Naive thymus-derived CD8-positive, alpha-beta T cell (primary cell): Measurements from ENCODE around the gene ETV3. TPM values are rescaled to one million over a fixed set of nuclear protein-coding genes. Genes with fewer than 3 reads are reported as not detected.
"Not testable (repeated sequence)": the region's sequence is repeated elsewhere in the genome, so short reads cannot be mapped to it uniquely, and the experiment has no call there.

Experiments
- ATAC-seq, 2 donors: fragments of 150-1000 bp; cut with Tn5 transposase in 1 of 2; sonication (Bioruptor Pico), chemical (Tn5 transposase) in 1 of 2; 1 replicate in 1 of 2; 2 replicates in 1 of 2; pipeline ENCODE4 v1.10.0; 2021; ENCODE audit warnings: mild to moderate bottlenecking in 2 of 2, moderate library complexity in 2 of 2
- POLR2A ChIA-PET: fragments of 350-600 bp; sonication (Branson Sonifier 250); formaldehyde crosslinking; loops from one replicate; lab custom pipeline; 2021; ENCODE audit warnings: antibody characterized with exemption; lab: Charles Lee
- DNase-seq, 10 donors: peaks; one replicate each; pipeline versions ENCODE4 v3.0.0 to v3.0.0-alpha.2; 2020 to 2022
- H3K27ac Mint-ChIP-seq, 10 donors: one replicate each; pipeline ENCODE4 v1.8.0; 2020 to 2022; ENCODE audit warnings: mild to moderate bottlenecking in 10 of 10, mixed read lengths in 10 of 10, moderate library complexity in 4 of 10, inconsistent platforms in 1 of 10
- H3K27me3 Mint-ChIP-seq, 5 donors: one replicate each; pipeline ENCODE4 v1.8.0; 2021 to 2022; ENCODE audit warnings: mixed read lengths in 5 of 5
- H3K36me3 Mint-ChIP-seq, 3 donors: one replicate each; pipeline ENCODE4 v1.8.0; 2020 to 2022; ENCODE audit warnings: mixed read lengths in 3 of 3, mild to moderate bottlenecking in 2 of 3, inconsistent platforms in 1 of 3
- H3K4me1 Mint-ChIP-seq, 4 donors: one replicate each; pipeline ENCODE4 v1.8.0; 2021 to 2022; ENCODE audit warnings: mixed read lengths in 4 of 4
- H3K4me3 Mint-ChIP-seq, 10 donors: one replicate each; pipeline ENCODE4 v1.8.0; 2020 to 2022; ENCODE audit warnings: mild to moderate bottlenecking in 10 of 10, mixed read lengths in 10 of 10, moderate library complexity in 6 of 10, inconsistent platforms in 1 of 10
- H3K9me3 Mint-ChIP-seq, 9 donors: one replicate each; pipeline ENCODE4 v1.8.0; 2020 to 2022; ENCODE audit warnings: mixed read lengths in 9 of 9, mild to moderate bottlenecking in 3 of 9, inconsistent platforms in 1 of 9, moderate library complexity in 1 of 9
- polyA plus RNA-seq, 3 donors: library from polyadenylated mRNA; unstranded; fragments of 300-500 nt; fragmentation: Illumina TruSeq; gene quantifications; one replicate each; pipeline ENCODE4 v1.2.3, GENCODE V29; 2021
- total RNA-seq, 8 experiments: library from RNA in 2 of 8; stranded (reverse) in 2 of 8; gene quantifications; one replicate each; pipeline ENCODE4 v1.2.3 and lab custom pipeline; 2021 to 2026

Gene ETV3
- total RNA-seq (10 to 100 TPM; 26.6 to 29.8 TPM), polyA plus RNA-seq (10 to 100 TPM in 1 of 3 donors, 1 to 10 TPM in 2; 3.5 to 16.4 (median 7.0) TPM), total RNA-seq (lab: John Stamatoyannopoulos, UW) (31.8 to 224 (median 41.5) reads per million in 6 experiments)

- H3K4me1 Mint-ChIP-seq: peaks cover 28 to 62% (median 56%) of the 10 kb centered on the region in 4 donors
- POLR2A ChIA-PET: interaction anchor here (0.5 to 1.6 kb wide), 7 partner anchors 8 to 89 kb away, joined by 3 to 10 read pairs (median 3); no protein-coding TSS in a partner anchor
- peak within 1 kb of the TSS; percentile 91 to 99 (median 97) for H3K27ac Mint-ChIP-seq
These were observed at the start of gene ETV3 for GRCh38 chr1:157138220-157139051. ETV3 (minus strand) TSS chr1:157138395; CDS start chr1:157136352, 2,043 bp downstream.

DNA sequence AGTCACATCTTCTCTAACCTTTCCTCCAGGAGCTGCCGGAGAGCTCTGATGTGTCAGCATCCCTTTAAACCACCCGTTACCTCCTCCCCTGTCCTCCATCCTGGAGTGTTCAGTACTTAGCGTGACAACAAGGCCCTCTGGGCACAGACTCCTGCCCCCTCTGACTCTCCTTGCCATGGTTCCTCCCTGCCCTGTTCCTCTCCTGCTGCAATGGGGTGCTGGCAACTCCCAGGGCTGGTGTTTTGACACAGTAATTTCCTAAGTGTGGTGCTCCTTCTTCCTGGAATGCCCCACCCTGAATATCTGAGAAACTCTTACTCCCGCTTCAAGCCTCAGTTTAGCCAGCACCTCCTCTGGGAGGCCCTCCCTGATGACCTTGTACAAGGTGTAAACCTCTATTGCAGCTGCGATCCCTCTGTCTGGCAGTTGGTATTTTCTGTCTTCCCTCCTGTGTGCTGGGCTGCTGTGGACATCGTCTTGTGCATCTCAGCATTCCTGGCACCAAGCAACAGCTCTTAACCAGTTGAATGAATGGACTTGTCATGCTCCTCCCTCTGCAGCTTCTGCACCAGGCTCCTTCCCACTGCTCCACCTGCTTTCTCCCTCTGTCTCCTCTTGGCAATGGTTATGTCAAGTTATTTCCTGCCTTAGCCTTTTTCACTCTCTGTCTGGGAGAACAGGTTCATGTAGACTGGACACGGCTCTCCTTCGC, 48.2 kb upstream of the ETV3 start:
- H3K27me3 Mint-ChIP-seq: peaks cover 10 to 56% (median 24%) of the 10 kb centered on the region in 5 donors
- H3K4me1 Mint-ChIP-seq: no peaks in the 10 kb centered on the region
- ATAC-seq (no peak), DNase-seq (no peak)
- H3K9me3 Mint-ChIP-seq: no peaks in the 10 kb centered on the region
- H3K36me3 Mint-ChIP-seq: no peaks in the 10 kb centered on the region
- H3K4me3 Mint-ChIP-seq: no peak overlapping the region
- H3K27ac Mint-ChIP-seq: no peak overlapping the region
- POLR2A ChIA-PET: no interaction called here

More at GRCh38 chr1:157138220-157139051, at the start of gene ETV3:
- peak; percentile 76 to 92 (median 86) for DNase-seq
- no peaks in the 10 kb centered on the region for H3K9me3 Mint-ChIP-seq
- H3K4me3 Mint-ChIP-seq: peak within 1 kb of the TSS; percentile 88 to 97 (median 94)
- peak; percentile 75 to 80 for ATAC-seq
- H3K36me3 Mint-ChIP-seq: peaks cover 0 to 29% (median 11%) of the 10 kb centered on the region in 3 donors
- no peaks in the 10 kb centered on the region for H3K27me3 Mint-ChIP-seq

- no peak overlapping the region for H3K4me3 Mint-ChIP-seq
- POLR2A ChIA-PET: no interaction called here
- no peak for ATAC-seq
- no peaks in the 10 kb centered on the region for H3K4me1 Mint-ChIP-seq
- peaks cover 8 to 59% (median 23%) of the 10 kb centered on the region in 5 donors for H3K27me3 Mint-ChIP-seq
- no peak for DNase-seq
- H3K27ac Mint-ChIP-seq: no peak overlapping the region
- H3K9me3 Mint-ChIP-seq: no peaks in the 10 kb centered on the region
- H3K36me3 Mint-ChIP-seq: no peaks in the 10 kb centered on the region
These were observed 45.7 kb upstream of the ETV3 start for GRCh38 chr1:157183870-157184269.

DNA sequence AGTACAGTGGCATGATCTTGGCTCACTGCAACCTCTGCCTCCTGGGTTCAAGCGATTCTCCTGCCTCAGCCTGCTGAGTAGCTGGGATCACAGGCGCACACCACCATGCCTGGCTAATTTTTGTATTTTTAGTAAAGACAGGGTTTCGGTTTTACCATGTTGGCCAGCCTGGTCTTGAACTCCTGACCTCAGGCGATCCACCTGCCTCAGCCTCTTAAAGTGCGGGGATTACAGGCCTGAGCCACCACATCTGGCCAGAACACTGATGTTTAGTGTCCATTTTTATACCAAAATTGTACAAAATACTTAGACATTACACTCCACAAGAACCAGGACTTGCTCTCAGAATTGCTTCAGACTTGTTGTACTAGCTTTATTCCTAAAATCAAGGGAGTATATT, 44.2 kb upstream of the ETV3 start:
- POLR2A ChIA-PET, H3K27ac Mint-ChIP-seq, ATAC-seq, H3K36me3 Mint-ChIP-seq, H3K9me3 Mint-ChIP-seq, H3K4me1 Mint-ChIP-seq, DNase-seq, H3K4me3 Mint-ChIP-seq: not testable (repeated sequence)
- H3K27me3 Mint-ChIP-seq: peaks cover 8 to 49% (median 25%) of the 10 kb centered on the region in 5 donors

GRCh38 chr1:157181790-157182189, 43.6 kb upstream of the ETV3 start:
- H3K27me3 Mint-ChIP-seq: peaks cover 8 to 50% (median 27%) of the 10 kb centered on the region in 5 donors
- no peaks in the 10 kb centered on the region for H3K4me1 Mint-ChIP-seq
- H3K27ac Mint-ChIP-seq: no peak overlapping the region
- no peak for DNase-seq
- no peaks in the 10 kb centered on the region for H3K9me3 Mint-ChIP-seq
- H3K4me3 Mint-ChIP-seq: no peak overlapping the region
- no peaks in the 10 kb centered on the region for H3K36me3 Mint-ChIP-seq
- ATAC-seq: no peak
- POLR2A ChIA-PET: no interaction called here

DNA sequence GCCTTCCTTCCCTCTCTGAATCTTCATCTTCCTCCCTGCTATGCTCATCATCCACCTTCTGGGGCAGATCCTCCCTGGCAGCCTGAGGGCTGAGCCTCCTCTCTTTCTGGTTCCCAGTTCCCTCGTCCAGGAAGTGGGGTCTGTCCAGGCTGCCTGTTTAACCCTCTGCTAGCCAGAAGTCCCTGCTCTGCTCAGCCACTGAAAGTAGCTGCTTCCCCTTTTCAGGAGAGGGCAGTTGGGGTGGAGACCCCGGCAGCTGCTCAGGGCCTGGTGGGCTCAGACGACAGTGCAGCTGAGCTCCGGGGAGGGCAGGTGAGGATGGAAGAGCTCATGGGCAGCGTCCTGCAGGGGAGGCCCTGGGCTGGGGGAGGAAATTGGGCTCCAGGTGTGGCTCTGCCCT, 43.1 kb upstream of the ETV3 start:
- Mint-ChIP-seq H3K4me3 (no peak overlapping the region), H3K36me3 (no peaks in the 10 kb centered on the region), H3K27me3 (peaks cover 8 to 50% (median 25%) of the 10 kb centered on the region in 5 donors), H3K4me1 (no peaks in the 10 kb centered on the region), H3K27ac (no peak overlapping the region), H3K9me3 (no peaks in the 10 kb centered on the region)
- DNase-seq: no peak
- POLR2A ChIA-PET: no interaction called here
- no peak for ATAC-seq

GRCh38 chr1:157178490-157178889, 40.3 kb upstream of the ETV3 start:
- peaks cover 4 to 41% (median 29%) of the 10 kb centered on the region in 5 donors for H3K27me3 Mint-ChIP-seq
- H3K27ac Mint-ChIP-seq: no peak overlapping the region
- H3K4me1 Mint-ChIP-seq: no peaks in the 10 kb centered on the region
- ATAC-seq: no peak
- H3K36me3 Mint-ChIP-seq: no peaks in the 10 kb centered on the region
- no peak overlapping the region for H3K4me3 Mint-ChIP-seq
- no peaks in the 10 kb centered on the region for H3K9me3 Mint-ChIP-seq
- POLR2A ChIA-PET: no interaction called here
- no peak for DNase-seq

DNA sequence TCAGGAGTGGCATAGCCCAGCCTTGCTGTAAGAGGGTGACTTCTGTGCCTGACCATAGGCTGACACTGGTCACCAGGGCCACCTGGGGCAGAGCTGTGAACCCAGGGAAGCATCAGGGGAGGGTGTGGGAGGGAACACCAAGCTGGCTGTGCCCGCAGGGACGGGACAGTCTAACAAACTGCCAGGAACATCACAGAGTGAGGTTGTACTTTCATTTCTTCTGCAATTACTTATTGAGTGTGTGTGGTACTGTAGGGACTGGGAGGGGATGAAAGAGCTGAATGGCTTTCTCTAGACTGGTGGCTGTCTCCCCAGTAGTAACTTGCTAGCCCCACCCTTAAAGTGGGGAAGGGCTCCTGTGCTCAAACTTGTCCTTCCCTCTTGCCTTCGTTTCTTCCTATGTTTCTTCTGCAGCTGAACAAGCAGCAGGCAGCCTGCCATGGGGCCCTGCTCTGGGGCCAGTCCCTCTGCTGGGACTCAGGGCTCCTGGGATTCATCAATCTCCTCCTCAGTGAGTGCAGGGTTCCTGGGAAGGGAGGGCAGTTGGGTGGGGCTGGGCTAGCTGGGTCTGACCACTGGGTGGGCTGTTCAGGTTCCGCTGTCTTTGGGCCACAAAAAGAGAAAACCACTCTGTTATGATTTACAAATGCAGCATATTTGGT, 39.7 kb upstream of the ETV3 start:
- ATAC-seq (no peak), DNase-seq (no peak)

GRCh38 chr1:157176591-157177121, 38.5 kb upstream of the ETV3 start:
- H3K4me3 Mint-ChIP-seq: no peak overlapping the region
- H3K4me1 Mint-ChIP-seq: peaks cover 0 to 2% (median 0%) of the 10 kb centered on the region in 4 donors

More for the DNA sequence above, 39.7 kb upstream of the ETV3 start:
- Mint-ChIP-seq H3K27ac (no peak overlapping the region), H3K9me3 (no peaks in the 10 kb centered on the region), H3K27me3 (peaks cover 4 to 41% (median 29%) of the 10 kb centered on the region in 5 donors), H3K4me1 (peaks cover 0 to 2% (median 0%) of the 10 kb centered on the region in 4 donors), H3K36me3 (no peaks in the 10 kb centered on the region), H3K4me3 (no peak overlapping the region)
- POLR2A ChIA-PET: no interaction called here

GRCh38 chr1:157176016-157176415, 37.8 kb upstream of the ETV3 start:
- POLR2A ChIA-PET: interaction anchor here (0.6 kb wide), 1 partner anchor 1310 kb away, joined by 5 read pairs; no protein-coding TSS in a partner anchor
- DNase-seq (no peak), ATAC-seq (no peak)
- Mint-ChIP-seq H3K9me3 (no peaks in the 10 kb centered on the region), H3K27ac (no peak overlapping the region), H3K36me3 (no peaks in the 10 kb centered on the region), H3K4me3 (no peak overlapping the region), H3K27me3 (peaks cover 4 to 35% (median 27%) of the 10 kb centered on the region in 5 donors), H3K4me1 (peaks cover 0 to 2% (median 0%) of the 10 kb centered on the region in 4 donors)

More at GRCh38 chr1:157176591-157177121, 38.5 kb upstream of the ETV3 start:
- ATAC-seq: no peak
- Mint-ChIP-seq H3K36me3 (no peaks in the 10 kb centered on the region), H3K27ac (no peak overlapping the region), H3K9me3 (no peaks in the 10 kb centered on the region), H3K27me3 (peaks cover 4 to 37% (median 26%) of the 10 kb centered on the region in 5 donors)
- no peak for DNase-seq
- POLR2A ChIA-PET: interaction anchor here (0.6 kb wide), 1 partner anchor 1311 kb away, joined by 5 read pairs; no protein-coding TSS in a partner anchor

GRCh38 chr1:157173900-157174410, 35.8 kb upstream of the ETV3 start:
- ATAC-seq (no peak), DNase-seq (no peak)
- peaks cover 0 to 2% (median 0%) of the 10 kb centered on the region in 4 donors for H3K4me1 Mint-ChIP-seq
- H3K36me3 Mint-ChIP-seq: no peaks in the 10 kb centered on the region
- H3K9me3 Mint-ChIP-seq: no peaks in the 10 kb centered on the region
- POLR2A ChIA-PET: no interaction called here
- H3K27ac Mint-ChIP-seq: no peak overlapping the region
- peaks cover 1 to 28% (median 21%) of the 10 kb centered on the region in 5 donors for H3K27me3 Mint-ChIP-seq
- no peak overlapping the region for H3K4me3 Mint-ChIP-seq

GRCh38 chr1:157173241-157173640, 35.0 kb upstream of the ETV3 start:
- DNase-seq, H3K9me3 Mint-ChIP-seq, H3K27ac Mint-ChIP-seq, H3K4me1 Mint-ChIP-seq, ATAC-seq, H3K4me3 Mint-ChIP-seq, POLR2A ChIA-PET, H3K36me3 Mint-ChIP-seq: not testable (repeated sequence)
- peaks cover 1 to 28% (median 17%) of the 10 kb centered on the region in 5 donors for H3K27me3 Mint-ChIP-seq
